Stomach (tissue), 4 donors: Measurements from ENCODE around the gene LAIR1.

Experiments
- CTCF ChIP-seq, 7 experiments: fragments of 450-650 bp in 4 of 7; fragments of 200-600 bp in 3 of 7; sonication (generic) in 3 of 7; IDR thresholded peaks; one replicate each; pipeline ENCODE4 v1.5.1; 2016 to 2019; ENCODE audit warnings: antibody characterized with exemption in 7 of 7, control low read depth in 2 of 7, mild to moderate bottlenecking in 1 of 7
- POLR2A ChIP-seq, 4 donors: fragments of 450-650 bp; IDR thresholded peaks; one replicate each; pipeline ENCODE4 v1.6.1; 2016; ENCODE audit warnings: antibody characterized with exemption in 4 of 4, control low read depth in 2 of 4, mild to moderate bottlenecking in 1 of 4, moderate library complexity in 1 of 4
- POLR2AphosphoS5 ChIP-seq, 3 donors: sonication (generic); formaldehyde crosslinking; IDR thresholded peaks; one replicate each; pipeline ENCODE4 v1.6.1; 2016; ENCODE audit warnings: antibody characterized with exemption in 3 of 3

GRCh38 chr19:54338521-54338920, 26.2 kb downstream of the LAIR1 start:
- no peak for TF ChIP-seq CTCF (IDR thresholded peaks at IDR 0.05)
- TF ChIP-seq POLR2A (IDR thresholded peaks at IDR 0.05), result no peak
- TF ChIP-seq POLR2AphosphoS5 (IDR thresholded peaks at IDR 0.05), result no peak
